Left ventricle myocardium superior (tissue), 1 donor: ENCODE data around the gene KIRREL3. TPM values are rescaled to one million over a fixed set of nuclear protein-coding genes. Genes with fewer than 3 reads are reported as not detected.

Source experiments
- ATAC-seq: fragments of 200-7000 bp; cut with Tn5 transposase; one replicate; pipeline ENCODE4 v1.9.1; 2020; ENCODE audit warnings: mild to moderate bottlenecking, moderate library complexity
- DNase-seq: peaks from one replicate; pipeline ENCODE4 v3.0.0-alpha.2; 2020
- intact Hi-C: fragments of 100-400 bp; cut with micrococcal nuclease; formaldehyde crosslinking; loops from one replicate; pipeline ENCODE4 v1.11.0; 2022
- long read RNA-seq: library from polyadenylated mRNA; unstranded; transcript quantifications from one replicate; pipeline ENCODE4 v2.0.0, GENCODE V29; 2021
- total RNA-seq: library from RNA; stranded (reverse); fragmentation: NEBNext Ultra II Directional; extraction: Animal tissue kit (Norgen Biotek cat#: 25700); gene quantifications from one replicate; pipeline ENCODE4 v1.2.1, GENCODE V29; 2021
- donor health status: DM: no; HTN: yes; CAD: no; lungs with severe emphysema.

The KIRREL3 gene
- 0.35 TPM for total RNA-seq
- long read RNA-seq, partial matches to known transcripts, result 0 of 1 reads
- long read RNA-seq, other reads (novel, unspliced or antisense), result 1 of 1 reads

DNA sequence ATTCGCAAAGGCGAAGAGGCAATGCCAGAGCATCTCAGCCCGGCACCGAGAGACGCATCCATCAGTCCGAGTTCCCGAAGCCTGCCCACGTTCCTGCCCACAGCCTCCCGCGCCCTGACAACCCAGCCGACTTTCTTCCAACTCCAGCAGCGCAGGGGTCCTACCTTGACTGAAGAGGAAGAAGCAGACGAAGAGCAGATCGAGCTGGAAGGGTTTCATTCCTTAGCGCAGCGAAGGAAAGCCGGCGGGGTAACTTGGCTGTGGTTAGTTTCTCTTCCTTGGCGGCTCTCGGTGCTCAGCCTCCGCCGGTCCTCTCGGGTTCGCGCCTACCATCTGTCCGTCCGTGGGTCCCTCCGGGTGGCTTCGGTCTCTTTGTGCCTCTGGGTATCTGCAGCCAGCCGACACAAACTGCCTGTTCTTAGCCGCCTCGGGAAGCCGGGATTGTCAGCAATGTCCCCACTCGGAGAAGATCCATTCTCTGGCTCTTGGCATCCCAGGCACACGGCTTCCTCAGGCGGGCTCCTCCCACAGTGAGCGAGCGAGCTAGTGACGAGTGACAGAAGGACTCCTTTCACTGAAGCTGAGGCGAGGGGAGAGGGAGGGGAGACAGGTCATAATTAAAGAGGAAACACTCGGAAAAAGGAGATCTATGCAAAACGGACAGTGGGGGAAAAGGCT, at the start of gene KIRREL3:
Gene KIRREL3, minus strand, starts transcription at position 480 of the 678 bp plus-strand sequence.
- peak; percentile 27 for DNase-seq
- intact Hi-C loops, result no loop called here
- peak; percentile 36 for ATAC-seq

DNA sequence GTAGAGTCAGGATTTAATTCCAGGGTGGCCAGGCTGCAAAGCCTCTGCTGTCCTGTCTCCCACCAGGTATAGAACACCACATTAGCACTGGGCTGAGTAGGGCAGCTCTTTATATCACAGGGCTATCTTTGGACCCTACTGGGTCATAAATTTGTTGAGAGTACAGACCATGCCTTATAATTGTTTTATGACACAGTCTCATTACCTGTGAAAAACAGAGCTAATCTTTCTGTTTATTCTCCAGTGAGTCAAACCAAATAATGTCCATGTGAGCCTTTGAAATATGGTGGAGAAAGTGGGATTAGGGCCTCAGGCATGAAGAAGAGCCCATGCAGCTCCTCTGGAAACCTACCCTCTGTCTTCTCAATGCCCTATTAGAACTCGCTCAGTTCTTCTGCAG, 49.6 kb upstream of the KIRREL3 start:
- ATAC-seq, result no peak
- DNase-seq, result no peak
- intact Hi-C loops, result no loop called here

DNA sequence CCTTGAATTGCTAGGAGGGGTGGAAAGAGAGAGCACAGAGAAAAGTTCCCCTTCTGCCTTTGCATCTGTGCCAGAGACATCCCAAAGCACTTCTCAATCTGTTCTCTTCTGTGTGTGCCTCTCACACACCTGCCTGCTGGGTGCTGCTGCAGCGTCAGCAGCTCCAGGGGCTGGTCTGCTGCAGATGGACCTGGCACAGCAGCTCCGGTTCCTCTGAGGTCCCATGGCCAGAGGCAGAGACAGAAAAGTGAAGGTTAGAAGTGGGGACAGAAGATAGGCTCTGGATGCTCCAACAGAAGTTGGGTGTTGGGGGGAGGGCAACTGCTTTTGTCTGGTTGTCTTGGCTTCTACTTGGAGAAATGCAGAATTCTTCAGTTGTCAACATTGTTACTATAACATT, 48.9 kb upstream of the KIRREL3 start:
- ATAC-seq, result no peak
- DNase-seq, result no peak
- intact Hi-C loops, result no loop called here

GRCh38 chr11:127044535-127044934, 44.0 kb upstream of the KIRREL3 start:
- intact Hi-C loops, result no loop called here
- no peak for DNase-seq
- no peak for ATAC-seq

GRCh38 chr11:127042445-127042844, 41.9 kb upstream of the KIRREL3 start:
- ATAC-seq, result no peak
- no peak for DNase-seq
- intact Hi-C loops, result no loop called here

GRCh38 chr11:127039591-127039990, 39.0 kb upstream of the KIRREL3 start:
- DNase-seq (no peak), ATAC-seq (no peak)
- intact Hi-C loops, result no loop called here

DNA sequence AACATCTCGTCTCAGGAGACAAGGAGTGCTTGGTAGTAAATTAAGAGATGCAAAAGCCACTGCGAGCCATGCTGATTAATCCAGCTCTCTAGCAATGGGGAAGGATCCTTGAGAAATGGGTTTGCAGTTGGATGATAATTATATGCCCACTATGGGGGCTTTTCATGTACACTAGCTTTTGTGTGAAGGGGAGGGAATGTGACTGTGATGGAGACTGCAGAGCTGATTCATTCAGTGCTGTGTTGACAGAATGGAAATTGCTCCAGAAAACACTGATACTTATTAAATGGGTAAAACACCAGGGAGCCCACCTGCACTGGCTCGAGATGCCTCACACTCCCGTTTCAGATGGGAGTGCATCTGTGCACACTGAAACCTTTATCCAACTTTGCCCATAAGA, 37.0 kb upstream of the KIRREL3 start:
- DNase-seq, result no peak
- no peak for ATAC-seq
- intact Hi-C loops, result no loop called here

DNA sequence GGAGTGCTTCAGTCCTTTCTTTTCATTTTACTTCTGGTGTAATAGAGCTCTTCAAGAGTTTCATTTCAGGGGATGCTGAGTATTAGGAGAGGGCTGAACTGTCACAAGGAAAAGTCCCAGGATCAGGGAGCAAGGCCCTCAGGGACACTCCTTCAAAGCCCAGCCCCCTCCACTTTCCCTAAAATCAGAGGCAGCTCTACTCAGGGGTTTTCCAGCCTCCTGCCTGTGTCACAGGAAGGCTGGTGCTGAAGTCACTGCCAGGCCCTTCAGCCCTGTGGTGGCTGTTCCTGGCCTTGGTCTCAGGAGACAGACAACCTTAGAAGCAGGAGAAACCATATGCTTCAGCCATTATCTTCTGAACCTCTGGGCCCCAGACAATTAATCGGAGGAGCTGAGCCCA, 36.4 kb upstream of the KIRREL3 start:
- DNase-seq, result no peak
- intact Hi-C loops, result no loop called here
- no peak for ATAC-seq

GRCh38 chr11:127035824-127036223, 35.3 kb upstream of the KIRREL3 start:
- ATAC-seq, result no peak
- no peak for DNase-seq
- intact Hi-C loops, result no loop called here

- intact Hi-C loops, result no loop called here
- ATAC-seq, result no peak
- no peak for DNase-seq
Observed at GRCh38 chr11:127034973-127035372, 34.4 kb upstream of the KIRREL3 start.

- DNase-seq (no peak), ATAC-seq (no peak)
- intact Hi-C loops, result no loop called here
Observed at GRCh38 chr11:127028648-127029047, 28.1 kb upstream of the KIRREL3 start.

GRCh38 chr11:127027789-127028188, 27.2 kb upstream of the KIRREL3 start:
- DNase-seq (no peak), ATAC-seq (no peak)
- intact Hi-C loops, result no loop called here

- intact Hi-C loops, result no loop called here
- ATAC-seq, result no peak
- no peak for DNase-seq
Observed at GRCh38 chr11:127027000-127027399, 26.4 kb upstream of the KIRREL3 start.

GRCh38 chr11:127023991-127024390, 23.4 kb upstream of the KIRREL3 start:
- intact Hi-C loops, result no loop called here
- ATAC-seq (no peak), DNase-seq (no peak)

- no peak for ATAC-seq
- intact Hi-C loops, result no loop called here
- DNase-seq, result no peak
Observed at GRCh38 chr11:127018683-127019279, 18.2 kb upstream of the KIRREL3 start.

GRCh38 chr11:127017482-127017881, 16.9 kb upstream of the KIRREL3 start:
- intact Hi-C loops, result no loop called here
- ATAC-seq, result no peak

GRCh38 chr11:127013550-127013949, 13.0 kb upstream of the KIRREL3 start:
- DNase-seq, result no peak
- ATAC-seq, result no peak
- intact Hi-C loops, result no loop called here

More at GRCh38 chr11:127017482-127017881, 16.9 kb upstream of the KIRREL3 start:
- DNase-seq, result no peak

DNA sequence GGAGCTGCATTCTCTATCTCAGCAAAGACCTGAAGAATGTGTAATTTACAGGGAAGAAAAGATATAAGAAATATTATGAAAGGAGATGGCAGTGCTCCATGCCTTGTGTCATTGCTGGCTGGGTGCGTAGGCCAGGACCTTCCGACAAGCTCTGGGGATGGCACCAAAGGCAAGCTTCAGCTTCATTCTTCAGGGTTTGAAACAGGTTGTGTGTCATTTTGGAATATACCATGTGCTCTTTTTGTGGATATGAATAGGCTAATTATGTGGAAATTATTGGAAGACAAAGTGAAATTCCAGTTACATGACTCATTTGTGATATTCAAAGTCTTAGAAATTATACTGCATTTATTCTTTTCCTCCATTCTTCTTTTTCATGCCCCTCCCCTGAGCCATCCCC, 5.7 kb upstream of the KIRREL3 start:
- DNase-seq (no peak), ATAC-seq (no peak)
- intact Hi-C loops, result no loop called here

DNA sequence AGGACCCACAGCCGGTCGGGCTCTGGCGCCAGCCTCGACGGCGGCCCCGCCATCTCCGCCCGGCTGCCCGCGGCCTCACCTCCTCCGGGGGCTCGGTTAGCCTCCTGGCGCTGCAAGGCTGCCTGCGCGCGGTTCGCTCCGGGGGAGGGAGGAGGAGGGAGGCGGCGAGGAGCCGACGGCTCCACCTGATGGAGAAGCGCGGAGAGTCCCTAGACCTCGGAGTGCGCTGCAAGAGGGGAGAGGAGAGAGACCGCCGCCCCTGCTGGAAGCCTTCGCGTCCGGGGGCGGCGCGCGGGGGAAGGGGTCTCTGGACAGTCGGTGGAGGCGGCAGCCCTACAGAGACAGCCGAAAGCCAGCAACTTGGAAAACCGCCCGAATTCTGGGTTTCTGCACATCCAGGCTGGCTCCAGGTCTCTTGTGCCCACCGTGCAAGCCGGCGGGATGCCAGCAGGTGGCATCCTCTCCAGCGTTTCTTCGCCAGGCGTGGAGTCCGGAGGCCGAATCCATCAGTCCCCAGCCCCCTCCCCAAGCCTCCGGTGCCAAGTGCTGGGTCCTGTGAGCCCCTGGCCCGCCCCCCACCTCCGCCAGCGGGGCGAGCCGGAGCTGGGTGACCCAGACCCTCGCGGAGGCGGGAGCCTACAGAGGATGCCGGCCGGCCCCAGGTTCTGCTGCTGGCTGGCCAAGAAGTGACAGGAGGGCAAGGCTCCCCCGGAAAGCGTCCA, 2.9 kb upstream of the KIRREL3 start:
- peak; percentile 30 for DNase-seq
- intact Hi-C loops, result no loop called here
- peak; percentile 61 for ATAC-seq

DNA sequence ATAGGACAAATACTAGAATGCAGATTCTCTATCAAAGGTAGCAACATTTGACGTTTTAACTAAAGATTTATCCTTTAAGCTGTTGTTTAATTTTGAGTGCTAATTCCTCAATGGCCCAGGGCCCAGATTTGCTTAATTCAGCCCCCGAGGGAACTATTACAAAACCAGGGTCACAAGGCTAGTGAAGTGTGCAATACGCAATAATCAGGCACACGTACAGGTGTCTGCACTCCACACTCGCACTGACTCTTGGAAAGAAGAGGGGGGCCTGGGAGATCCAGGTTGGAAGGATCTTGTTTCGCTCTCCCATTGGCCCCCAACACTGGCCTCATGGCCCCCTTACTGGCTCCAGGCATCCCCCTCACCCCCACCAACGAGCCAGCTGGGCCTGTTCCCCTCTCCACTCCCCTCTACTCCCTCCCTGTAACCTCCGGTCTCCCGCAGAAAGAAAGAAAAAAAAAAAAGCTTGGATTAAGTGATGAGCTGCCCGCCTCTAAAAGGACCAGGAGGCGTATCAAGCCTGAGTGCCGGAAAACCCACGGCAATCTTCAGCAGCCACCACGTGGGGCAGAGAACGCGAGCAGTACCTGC, 2.2 kb upstream of the KIRREL3 start:
- intact Hi-C loops, result no loop called here
- ATAC-seq (peak; percentile 51), DNase-seq (no peak)
